Measurements from ENCODE around the gene NDUFS8.
"Not testable (repeated sequence)": the region's sequence is repeated elsewhere in the genome, so short reads cannot be mapped to it uniquely, and the experiment has no call there.

Gene NDUFS8

GRCh38 chr11:68030318-68031143 lies at the start of gene NDUFS8:
Gene NDUFS8 (plus strand): TSS chr11:68030681. CDS start chr11:68032152, 1,471 bp downstream.
- peak within 1 kb of the TSS; percentile 93 to 96 for H3K4me3 ChIP-seq (ENCODE audit: low read length in 2 of 2)
- H3K9ac ChIP-seq (ENCODE audit: low read length in 2 of 2), result peak within 1 kb of the TSS; percentile 95 to 98
- no peaks in the 10 kb centered on the region for H3K27me3 ChIP-seq (ENCODE audit: control insufficient read depth in 1 of 2, insufficient read depth in 2 of 2, low read length in 2 of 2)
- H3K27ac ChIP-seq (ENCODE audit: low read length), result peak within 1 kb of the TSS; percentile 84
- peaks cover 27% of the 10 kb centered on the region for H3K4me1 ChIP-seq (ENCODE audit: control insufficient read depth, insufficient read depth, low read length)
- H3K36me3 ChIP-seq (ENCODE audit: control insufficient read depth in 2 of 2, insufficient read depth in 2 of 2, low read length in 2 of 2), result peaks cover 12% of the 10 kb centered on the region in 2 donors
- no peaks in the 10 kb centered on the region for H3K9me3 ChIP-seq (ENCODE audit: control insufficient read depth in 2 of 2, low read length in 2 of 2)

GRCh38 chr11:67981226-67981625 lies 49.3 kb upstream of the NDUFS8 start:
- H3K36me3 ChIP-seq (ENCODE audit: control insufficient read depth in 2 of 2, insufficient read depth in 2 of 2, low read length in 2 of 2); H3K27ac ChIP-seq (ENCODE audit: low read length); H3K9me3 ChIP-seq (ENCODE audit: control insufficient read depth in 2 of 2, low read length in 2 of 2); H3K4me1 ChIP-seq (ENCODE audit: control insufficient read depth, insufficient read depth, low read length); H3K9ac ChIP-seq (ENCODE audit: low read length in 2 of 2); H3K27me3 ChIP-seq (ENCODE audit: control insufficient read depth in 1 of 2, insufficient read depth in 2 of 2, low read length in 2 of 2); H3K4me3 ChIP-seq (ENCODE audit: low read length in 2 of 2): not testable (repeated sequence)

GRCh38 chr11:67982255-67982857 lies 48.1 kb upstream of the NDUFS8 start:
- not testable (repeated sequence) for H3K9ac ChIP-seq (ENCODE audit: low read length in 2 of 2); H3K27me3 ChIP-seq (ENCODE audit: control insufficient read depth in 1 of 2, insufficient read depth in 2 of 2, low read length in 2 of 2); H3K4me3 ChIP-seq (ENCODE audit: low read length in 2 of 2); H3K36me3 ChIP-seq (ENCODE audit: control insufficient read depth in 2 of 2, insufficient read depth in 2 of 2, low read length in 2 of 2); H3K27ac ChIP-seq (ENCODE audit: low read length); H3K4me1 ChIP-seq (ENCODE audit: control insufficient read depth, insufficient read depth, low read length); H3K9me3 ChIP-seq (ENCODE audit: control insufficient read depth in 2 of 2, low read length in 2 of 2)

GRCh38 chr11:67983951-67984350 lies 46.5 kb upstream of the NDUFS8 start:
- Histone ChIP-seq H3K27ac (ENCODE audit: low read length) (no peak overlapping the region), H3K9ac (ENCODE audit: low read length in 2 of 2) (no peak overlapping the region), H3K4me3 (ENCODE audit: low read length in 2 of 2) (no peak overlapping the region), H3K4me1 (ENCODE audit: control insufficient read depth, insufficient read depth, low read length) (no peaks in the 10 kb centered on the region), H3K36me3 (ENCODE audit: control insufficient read depth in 2 of 2, insufficient read depth in 2 of 2, low read length in 2 of 2) (no peaks in the 10 kb centered on the region), H3K9me3 (ENCODE audit: control insufficient read depth in 2 of 2, low read length in 2 of 2) (no peaks in the 10 kb centered on the region), H3K27me3 (ENCODE audit: control insufficient read depth in 1 of 2, insufficient read depth in 2 of 2, low read length in 2 of 2) (no peaks in the 10 kb centered on the region)

- not testable (repeated sequence) for H3K27ac ChIP-seq (ENCODE audit: low read length); H3K27me3 ChIP-seq (ENCODE audit: control insufficient read depth in 1 of 2, insufficient read depth in 2 of 2, low read length in 2 of 2); H3K36me3 ChIP-seq (ENCODE audit: control insufficient read depth in 2 of 2, insufficient read depth in 2 of 2, low read length in 2 of 2); H3K4me1 ChIP-seq (ENCODE audit: control insufficient read depth, insufficient read depth, low read length); H3K4me3 ChIP-seq (ENCODE audit: low read length in 2 of 2); H3K9ac ChIP-seq (ENCODE audit: low read length in 2 of 2); H3K9me3 ChIP-seq (ENCODE audit: control insufficient read depth in 2 of 2, low read length in 2 of 2)
Measured at GRCh38 chr11:67985302-67985701, 45.2 kb upstream of the NDUFS8 start.

GRCh38 chr11:67990546-67991346 lies 39.7 kb upstream of the NDUFS8 start:
- not testable (repeated sequence) for H3K4me3 ChIP-seq (ENCODE audit: low read length in 2 of 2); H3K4me1 ChIP-seq (ENCODE audit: control insufficient read depth, insufficient read depth, low read length); H3K9me3 ChIP-seq (ENCODE audit: control insufficient read depth in 2 of 2, low read length in 2 of 2); H3K27ac ChIP-seq (ENCODE audit: low read length); H3K9ac ChIP-seq (ENCODE audit: low read length in 2 of 2); H3K27me3 ChIP-seq (ENCODE audit: control insufficient read depth in 1 of 2, insufficient read depth in 2 of 2, low read length in 2 of 2); H3K36me3 ChIP-seq (ENCODE audit: control insufficient read depth in 2 of 2, insufficient read depth in 2 of 2, low read length in 2 of 2)

- not testable (repeated sequence) for H3K9ac ChIP-seq (ENCODE audit: low read length in 2 of 2); H3K27me3 ChIP-seq (ENCODE audit: control insufficient read depth in 1 of 2, insufficient read depth in 2 of 2, low read length in 2 of 2); H3K27ac ChIP-seq (ENCODE audit: low read length); H3K4me3 ChIP-seq (ENCODE audit: low read length in 2 of 2); H3K4me1 ChIP-seq (ENCODE audit: control insufficient read depth, insufficient read depth, low read length); H3K36me3 ChIP-seq (ENCODE audit: control insufficient read depth in 2 of 2, insufficient read depth in 2 of 2, low read length in 2 of 2); H3K9me3 ChIP-seq (ENCODE audit: control insufficient read depth in 2 of 2, low read length in 2 of 2)
Measured at GRCh38 chr11:67991347-67992121, 38.9 kb upstream of the NDUFS8 start.

GRCh38 chr11:67993821-67994220 lies 36.7 kb upstream of the NDUFS8 start:
- not testable (repeated sequence) for H3K4me3 ChIP-seq (ENCODE audit: low read length in 2 of 2); H3K27ac ChIP-seq (ENCODE audit: low read length); H3K36me3 ChIP-seq (ENCODE audit: control insufficient read depth in 2 of 2, insufficient read depth in 2 of 2, low read length in 2 of 2); H3K27me3 ChIP-seq (ENCODE audit: control insufficient read depth in 1 of 2, insufficient read depth in 2 of 2, low read length in 2 of 2); H3K4me1 ChIP-seq (ENCODE audit: control insufficient read depth, insufficient read depth, low read length); H3K9ac ChIP-seq (ENCODE audit: low read length in 2 of 2); H3K9me3 ChIP-seq (ENCODE audit: control insufficient read depth in 2 of 2, low read length in 2 of 2)

GRCh38 chr11:67994387-67994786 lies 36.1 kb upstream of the NDUFS8 start:
- H3K36me3 ChIP-seq (ENCODE audit: control insufficient read depth in 2 of 2, insufficient read depth in 2 of 2, low read length in 2 of 2); H3K4me3 ChIP-seq (ENCODE audit: low read length in 2 of 2); H3K9ac ChIP-seq (ENCODE audit: low read length in 2 of 2); H3K9me3 ChIP-seq (ENCODE audit: control insufficient read depth in 2 of 2, low read length in 2 of 2); H3K27me3 ChIP-seq (ENCODE audit: control insufficient read depth in 1 of 2, insufficient read depth in 2 of 2, low read length in 2 of 2); H3K27ac ChIP-seq (ENCODE audit: low read length); H3K4me1 ChIP-seq (ENCODE audit: control insufficient read depth, insufficient read depth, low read length): not testable (repeated sequence)

- not testable (repeated sequence) for H3K27me3 ChIP-seq (ENCODE audit: control insufficient read depth in 1 of 2, insufficient read depth in 2 of 2, low read length in 2 of 2); H3K36me3 ChIP-seq (ENCODE audit: control insufficient read depth in 2 of 2, insufficient read depth in 2 of 2, low read length in 2 of 2); H3K4me1 ChIP-seq (ENCODE audit: control insufficient read depth, insufficient read depth, low read length); H3K9me3 ChIP-seq (ENCODE audit: control insufficient read depth in 2 of 2, low read length in 2 of 2); H3K27ac ChIP-seq (ENCODE audit: low read length); H3K4me3 ChIP-seq (ENCODE audit: low read length in 2 of 2); H3K9ac ChIP-seq (ENCODE audit: low read length in 2 of 2)
Measured at GRCh38 chr11:67995129-67995528, 35.4 kb upstream of the NDUFS8 start.

Data from stomach smooth muscle (tissue), 2 donors.